Calu3 (cell line): ENCODE data around the gene LRRN4. TPM values are rescaled to one million over a fixed set of nuclear protein-coding genes. Genes with fewer than 3 reads are reported as not detected.
"Not testable (repeated sequence)": the region's sequence is repeated elsewhere in the genome, so short reads cannot be mapped to it uniquely, and the experiment has no call there.

ENCODE experiments used
- BruUV-seq: library from RNA; stranded (reverse); fragments of 400-500 nt; replicated peaks from 2 replicates; lab custom pipeline; 2021; lab: Mats Ljungman, UMichigan
- CTCF ChIA-PET: fragments of 300-600 bp; sonication (Branson Sonifier 250); formaldehyde crosslinking; loops from one replicate; lab custom pipeline; 2022; ENCODE audit warnings: antibody characterized with exemption; lab: Charles Lee
- DNase-seq: peaks from one replicate; pipeline ENCODE4 v3.0.0; 2022
- H3K27ac Mint-ChIP-seq: one replicate; pipeline ENCODE4 v1.8.0; 2022; ENCODE audit warnings: mixed read lengths; ENCODE audit not compliant: unreplicated experiment
- H3K27me3 Mint-ChIP-seq: one replicate; pipeline ENCODE4 v1.8.0; 2022; ENCODE audit warnings: mixed read lengths; ENCODE audit not compliant: unreplicated experiment
- H3K36me3 Mint-ChIP-seq: one replicate; pipeline ENCODE4 v1.8.0; 2022; ENCODE audit warnings: mild to moderate bottlenecking, moderate library complexity, mixed read lengths; ENCODE audit not compliant: insufficient read depth, unreplicated experiment
- H3K4me1 Mint-ChIP-seq: one replicate; pipeline ENCODE4 v1.8.0; 2022; ENCODE audit warnings: mild to moderate bottlenecking, low read depth, mixed read lengths; ENCODE audit not compliant: unreplicated experiment
- H3K4me3 Mint-ChIP-seq: one replicate; pipeline ENCODE4 v1.8.0; 2022; ENCODE audit warnings: mild to moderate bottlenecking, low read depth, moderate library complexity, mixed read lengths; ENCODE audit not compliant: unreplicated experiment
- H3K9me3 Mint-ChIP-seq: one replicate; pipeline ENCODE4 v1.8.0; 2022; ENCODE audit warnings: low read depth, mixed read lengths; ENCODE audit not compliant: unreplicated experiment
- CTCF ChIP-seq: fragments of 200-600 bp; IDR thresholded peaks from one replicate; pipeline ENCODE4 v1.8.0; 2022; ENCODE audit warnings: antibody characterized with exemption; ENCODE audit not compliant: unreplicated experiment
- intact Hi-C: fragments of 100-400 bp; cut with micrococcal nuclease; formaldehyde crosslinking; loops from one replicate; pipeline ENCODE4 v1.10.0; 2022; ENCODE audit not compliant: unreplicated experiment
- total RNA-seq: library from RNA; stranded (reverse); gene quantifications from 2 replicates; pipeline ENCODE4 v1.2.3, GENCODE V29; 2022

LRRN4 gene
- total RNA-seq, 1 experiment from 2014 or later, result 2.6 TPM

GRCh38 chr20:6036213-6036612, 17.6 kb downstream of the LRRN4 start:
- Mint-ChIP-seq H3K4me1 (no peaks in the 10 kb centered on the region), H3K4me3 (no peak overlapping the region), H3K27me3 (no peaks in the 10 kb centered on the region), H3K9me3 (no peaks in the 10 kb centered on the region), H3K27ac (no peak overlapping the region), H3K36me3 (no peaks in the 10 kb centered on the region)
- BruUV-seq, result no TSS peak
- intact Hi-C loops, result no loop called here
- no peak for DNase-seq
- CTCF ChIA-PET, result no interaction called here
- no peak for TF ChIP-seq CTCF

- H3K4me1 Mint-ChIP-seq, result no peaks in the 10 kb centered on the region
- intact Hi-C loops, result no loop called here
- TF ChIP-seq CTCF, result no peak
- CTCF ChIA-PET, result no interaction called here
- no peak overlapping the region for H3K27ac Mint-ChIP-seq
- DNase-seq, result no peak
- BruUV-seq, result no TSS peak
- no peak overlapping the region for H3K4me3 Mint-ChIP-seq
- no peaks in the 10 kb centered on the region for H3K9me3 Mint-ChIP-seq
- H3K36me3 Mint-ChIP-seq, result no peaks in the 10 kb centered on the region
- H3K27me3 Mint-ChIP-seq, result no peaks in the 10 kb centered on the region
Observed at GRCh38 chr20:6034134-6034969, 19.5 kb downstream of the LRRN4 start.

- intact Hi-C loops, H3K9me3 Mint-ChIP-seq, DNase-seq, BruUV-seq, H3K4me3 Mint-ChIP-seq, H3K27me3 Mint-ChIP-seq, H3K36me3 Mint-ChIP-seq, H3K27ac Mint-ChIP-seq, H3K4me1 Mint-ChIP-seq, CTCF ChIA-PET: not testable (repeated sequence)
Observed at GRCh38 chr20:6032907-6033306, 21.0 kb downstream of the LRRN4 start.

- no peak overlapping the region for H3K4me3 Mint-ChIP-seq
- no peaks in the 10 kb centered on the region for H3K9me3 Mint-ChIP-seq
- intact Hi-C loops, result no loop called here
- TF ChIP-seq CTCF, result no peak
- H3K27ac Mint-ChIP-seq, result no peak overlapping the region
- no TSS peak for BruUV-seq
- no peaks in the 10 kb centered on the region for H3K4me1 Mint-ChIP-seq
- peaks cover 3% of the 10 kb centered on the region for H3K36me3 Mint-ChIP-seq
- H3K27me3 Mint-ChIP-seq, result no peaks in the 10 kb centered on the region
- CTCF ChIA-PET, result no interaction called here
- no peak for DNase-seq
Observed at GRCh38 chr20:6030453-6031080, 23.3 kb downstream of the LRRN4 start.
